ENCODE data around the gene RBMS3.

GRCh38 chr3:29822071-29822470 is 541.2 kb downstream of the RBMS3 start:
- no peak for TF ChIP-seq CTCF (IDR thresholded peaks at IDR 0.05; ENCODE audit: insufficient read depth, low read depth, low read length)
- TF ChIP-seq EZH2 (IDR thresholded peaks at IDR 0.05; ENCODE audit: insufficient read depth, low read length) = no peak
